Esophagus (tissue), 2 donors: Measurements from ENCODE around the gene ELMO1. TPM values are rescaled to one million over a fixed set of nuclear protein-coding genes. Genes with fewer than 3 reads are reported as not detected.

ENCODE experiments used
- H3K27ac ChIP-seq, 2 donors: one replicate each; pipeline ENCODE4 v1.5.1; 2013; ENCODE audit warnings: low read depth in 2 of 2, mild to moderate bottlenecking in 2 of 2, inconsistent platforms in 1 of 2, low read length in 1 of 2, moderate library complexity in 1 of 2
- H3K27me3 ChIP-seq, 2 donors: one replicate each; pipeline ENCODE4 v1.6.1; 2013; ENCODE audit warnings: low read length in 2 of 2, control low read depth in 1 of 2, mild to moderate bottlenecking in 1 of 2; ENCODE audit not compliant: insufficient read depth in 2 of 2, control insufficient read depth in 1 of 2
- H3K36me3 ChIP-seq, 2 donors: one replicate each; pipeline ENCODE4 v1.6.1; 2013; ENCODE audit warnings: low read length in 1 of 2; ENCODE audit not compliant: control insufficient read depth in 2 of 2, insufficient read depth in 2 of 2
- H3K4me1 ChIP-seq, 2 donors: one replicate each; pipeline ENCODE4 v1.6.1; 2013; ENCODE audit warnings: low read length in 1 of 2; ENCODE audit not compliant: control insufficient read depth in 2 of 2, insufficient read depth in 2 of 2
- H3K4me3 ChIP-seq, 2 donors: one replicate each; pipeline ENCODE4 v1.5.1; 2013; ENCODE audit warnings: low read length in 2 of 2, mild to moderate bottlenecking in 2 of 2, low read depth in 1 of 2, moderate library complexity in 1 of 2
- H3K9me3 ChIP-seq, 2 donors: one replicate each; pipeline ENCODE4 v1.6.1; 2013; ENCODE audit warnings: mild to moderate bottlenecking in 2 of 2, low read depth in 1 of 2, low read length in 1 of 2, moderate library complexity in 1 of 2; ENCODE audit not compliant: control insufficient read depth in 2 of 2, insufficient read depth in 1 of 2
- WGBS, 2 donors: extraction: QIAGEN DNeasy Blood & Tissue Kit; methylation state at CpG; one replicate each; pipeline ENCODE4 v1.1.7; 2013; 5-methylcytosine and 5-hydroxymethylcytosine counted together
- polyA plus RNA-seq, 2 donors: library from polyadenylated mRNA; stranded (reverse); fragments of 200-250 nt; gene quantifications; one replicate each; pipeline ENCODE4 v1.2.3, GENCODE V29; 2013
- donor health status: healthy with polysubstance abuse.
- donor health status: Bipolar disorder and iron deficiency.

Gene ELMO1
- polyA plus RNA-seq, 2 donors = 1.5 to 2.9 TPM

DNA sequence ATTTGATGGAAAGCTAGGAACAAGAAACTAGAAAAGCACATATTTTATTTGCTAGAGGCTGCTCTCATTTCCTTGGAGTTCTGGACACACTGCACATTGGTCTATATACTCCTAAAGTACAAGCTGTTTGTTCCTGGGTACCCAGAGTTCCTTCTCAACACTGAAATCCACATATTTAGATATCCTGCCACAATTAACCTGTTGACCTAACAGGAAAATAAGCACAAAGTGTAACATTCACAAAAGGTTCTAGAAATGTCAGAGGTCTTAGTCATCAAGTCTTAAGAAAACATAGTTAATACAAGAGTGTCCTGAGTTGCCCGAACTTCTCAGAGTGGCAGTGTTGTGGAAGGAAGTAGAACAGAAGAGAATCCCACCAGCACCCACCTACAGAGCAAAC lies 115.6 kb downstream of the ELMO1 start:
- peaks cover 0 to 3% of the 10 kb centered on the region in 2 donors for H3K9me3 ChIP-seq
- 56 to 68% methylated on average over 1 of the region's 1 CpG for WGBS, 2 donors
- no peak overlapping the region for H3K4me3 ChIP-seq
- no peaks in the 10 kb centered on the region for H3K36me3 ChIP-seq
- no peaks in the 10 kb centered on the region for H3K27me3 ChIP-seq
- no peak overlapping the region for H3K27ac ChIP-seq
- H3K4me1 ChIP-seq = peaks cover 0 to 3% of the 10 kb centered on the region in 2 donors

DNA sequence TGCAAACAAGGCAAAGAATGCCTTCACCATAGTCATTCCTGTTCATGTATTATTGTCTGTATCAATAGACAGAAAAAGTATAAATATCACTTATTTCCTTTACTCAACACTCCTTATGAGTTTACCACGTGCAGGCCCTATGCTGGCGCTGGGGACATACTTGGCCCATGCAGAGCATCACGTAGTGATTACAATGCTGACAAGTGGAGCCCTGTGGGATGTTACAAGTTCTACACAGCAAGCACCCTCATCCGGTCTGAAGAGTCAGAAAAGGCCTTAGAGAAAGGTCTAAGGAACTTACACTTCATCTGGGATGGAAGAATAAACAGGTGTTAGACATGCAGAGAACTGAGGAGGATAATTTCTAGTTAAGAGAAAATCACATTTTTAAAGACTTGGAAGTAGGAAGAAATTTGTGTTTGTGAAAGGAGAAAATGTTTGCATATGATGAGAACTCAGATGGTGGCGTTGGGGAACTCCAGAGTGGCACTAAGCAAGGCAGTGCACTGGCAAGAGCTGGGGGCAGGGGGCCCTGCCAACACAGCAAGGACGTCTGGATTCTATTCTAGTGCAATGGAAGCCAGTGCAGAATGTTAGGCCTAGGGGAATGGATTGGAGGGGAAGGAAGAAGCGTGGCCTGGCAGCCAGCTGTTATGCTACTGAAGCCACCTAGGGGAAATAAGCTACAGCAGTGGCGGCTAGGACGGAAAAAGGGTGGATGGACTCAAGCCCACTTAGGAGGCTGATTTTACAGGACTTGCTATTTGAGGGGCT lies 116.2 kb downstream of the ELMO1 start:
- H3K36me3 ChIP-seq = no peaks in the 10 kb centered on the region
- H3K27me3 ChIP-seq = no peaks in the 10 kb centered on the region
- 74 to 82% methylated on average over 9 of the region's 9 CpGs for WGBS, 2 donors
- H3K4me1 ChIP-seq = peaks cover 0 to 3% of the 10 kb centered on the region in 2 donors
- peaks cover 0 to 3% of the 10 kb centered on the region in 2 donors for H3K9me3 ChIP-seq
- H3K4me3 ChIP-seq = no peak overlapping the region
- H3K27ac ChIP-seq = no peak overlapping the region

DNA sequence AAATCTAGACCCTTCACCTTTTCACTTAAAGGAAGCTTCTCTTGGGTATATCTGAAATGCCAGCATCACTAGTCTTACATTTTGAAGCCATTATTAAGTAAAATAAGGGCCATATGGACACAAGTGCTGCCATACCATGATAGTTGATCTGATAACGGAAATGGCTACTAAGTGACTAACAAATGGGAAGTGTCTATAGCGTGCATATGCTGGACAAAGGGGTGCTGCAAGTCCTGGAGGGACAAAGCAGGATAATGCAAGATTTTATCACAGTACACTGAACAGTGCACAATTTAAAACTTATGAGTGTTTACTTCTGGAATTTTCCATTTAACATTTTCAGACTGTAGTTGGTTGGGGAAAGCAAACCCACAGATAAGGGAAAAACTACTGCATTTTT lies 117.9 kb downstream of the ELMO1 start:
- Histone ChIP-seq H3K9me3 (peaks cover 0 to 3% of the 10 kb centered on the region in 2 donors), H3K4me1 (peaks cover 0 to 3% of the 10 kb centered on the region in 2 donors), H3K36me3 (no peaks in the 10 kb centered on the region), H3K27ac (no peak overlapping the region), H3K4me3 (no peak overlapping the region), H3K27me3 (no peaks in the 10 kb centered on the region)
- WGBS, 2 donors = 46 to 49% methylated on average over 2 of the region's 2 CpGs

DNA sequence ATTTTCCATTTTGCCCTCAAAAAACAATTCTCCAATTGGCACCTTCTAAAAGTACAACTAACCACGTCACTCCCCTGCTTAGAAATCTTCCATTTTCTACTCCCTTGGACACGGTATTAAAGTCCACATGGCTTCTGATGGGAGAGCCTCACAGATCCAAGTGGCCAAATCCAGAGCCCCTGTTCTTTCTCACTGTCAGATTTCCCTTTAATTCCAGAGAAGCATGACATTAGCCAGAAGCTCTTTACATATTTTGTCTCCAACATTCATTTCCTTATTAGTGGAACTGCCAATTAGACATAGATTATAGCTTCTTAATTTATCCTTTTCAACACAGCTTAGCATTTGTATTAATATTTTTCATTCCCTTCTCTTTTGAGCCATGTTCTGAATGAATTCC lies 118.7 kb downstream of the ELMO1 start:
- Histone ChIP-seq H3K36me3 (no peaks in the 10 kb centered on the region), H3K27me3 (no peaks in the 10 kb centered on the region), H3K4me3 (no peak overlapping the region), H3K27ac (no peak overlapping the region), H3K4me1 (peaks cover 0 to 3% of the 10 kb centered on the region in 2 donors), H3K9me3 (peaks cover 0 to 3% of the 10 kb centered on the region in 2 donors)
- 76 to 80% methylated on average over 2 of the region's 2 CpGs for WGBS, 2 donors

DNA sequence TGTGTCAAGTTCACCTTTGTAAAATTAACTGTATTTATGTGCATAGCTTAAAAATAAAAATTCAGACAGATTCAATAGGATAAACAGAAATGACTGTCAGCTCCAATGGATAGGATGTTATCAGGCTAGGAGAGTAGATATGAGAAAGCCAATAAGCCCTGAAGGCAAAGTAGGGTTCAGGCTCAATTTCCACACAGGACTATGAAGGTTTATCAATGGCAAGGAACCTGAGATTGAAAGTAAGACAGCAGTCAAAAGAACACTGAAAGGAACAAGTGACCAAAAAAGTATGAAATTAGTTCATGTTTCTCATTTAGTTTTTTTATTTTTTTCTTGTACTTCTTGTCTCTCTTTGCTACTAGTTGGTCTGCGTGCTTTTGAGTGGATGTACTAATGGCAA lies 121.4 kb downstream of the ELMO1 start:
- Histone ChIP-seq H3K27me3 (no peaks in the 10 kb centered on the region), H3K27ac (no peak overlapping the region), H3K36me3 (no peaks in the 10 kb centered on the region), H3K9me3 (no peaks in the 10 kb centered on the region), H3K4me3 (no peak overlapping the region), H3K4me1 (no peaks in the 10 kb centered on the region)
- WGBS, 2 donors = 90 to 97% methylated on average over 1 of the region's 1 CpG

DNA sequence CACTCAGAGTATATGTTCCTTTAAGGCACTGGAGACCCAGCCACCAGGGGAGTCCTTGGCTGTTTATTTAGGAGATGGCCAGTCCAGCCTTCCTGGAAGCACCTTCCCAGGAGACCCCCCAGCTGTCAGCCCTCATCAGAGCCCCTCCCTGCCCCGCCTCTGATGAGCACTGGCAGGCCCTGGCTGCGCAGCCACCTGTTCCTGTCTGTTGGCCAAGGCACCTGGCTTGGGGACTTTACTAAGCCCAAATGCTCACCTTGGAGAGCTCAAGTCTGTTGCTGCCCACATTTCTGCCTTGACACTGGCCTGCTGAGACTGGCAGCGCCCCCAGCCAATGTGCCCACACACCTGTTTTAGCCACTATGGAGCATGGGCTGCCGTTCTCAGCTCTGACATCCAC lies 124.7 kb downstream of the ELMO1 start:
- 90 to 91% methylated on average over 4 of the region's 4 CpGs for WGBS, 2 donors
- no peaks in the 10 kb centered on the region for H3K36me3 ChIP-seq
- H3K27ac ChIP-seq = no peak overlapping the region
- no peak overlapping the region for H3K4me3 ChIP-seq
- no peaks in the 10 kb centered on the region for H3K27me3 ChIP-seq
- H3K4me1 ChIP-seq = no peaks in the 10 kb centered on the region
- H3K9me3 ChIP-seq = no peaks in the 10 kb centered on the region

DNA sequence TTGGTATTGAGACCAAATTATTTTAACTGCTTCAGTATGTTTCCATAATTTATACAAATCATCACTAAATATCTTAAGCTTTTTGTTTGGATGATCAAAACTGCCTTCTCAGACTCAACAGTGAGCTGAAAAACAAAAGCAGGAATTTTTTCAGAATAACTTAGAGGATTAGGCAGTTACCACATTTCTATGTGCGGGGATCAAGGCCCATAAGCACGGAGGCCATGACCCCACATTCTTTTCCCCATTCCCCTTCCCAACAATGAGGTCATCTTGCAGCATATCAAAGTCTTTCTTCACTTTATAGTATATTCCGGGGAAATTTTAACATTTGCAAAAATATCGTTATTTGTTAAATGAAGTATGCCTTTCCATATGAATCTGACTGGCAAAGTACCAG lies 125.8 kb downstream of the ELMO1 start:
- 83 to 89% methylated on average over 4 of the region's 4 CpGs for WGBS, 2 donors
- Histone ChIP-seq H3K9me3 (no peaks in the 10 kb centered on the region), H3K27me3 (no peaks in the 10 kb centered on the region), H3K4me3 (no peak overlapping the region), H3K36me3 (no peaks in the 10 kb centered on the region), H3K27ac (no peak overlapping the region), H3K4me1 (no peaks in the 10 kb centered on the region)

DNA sequence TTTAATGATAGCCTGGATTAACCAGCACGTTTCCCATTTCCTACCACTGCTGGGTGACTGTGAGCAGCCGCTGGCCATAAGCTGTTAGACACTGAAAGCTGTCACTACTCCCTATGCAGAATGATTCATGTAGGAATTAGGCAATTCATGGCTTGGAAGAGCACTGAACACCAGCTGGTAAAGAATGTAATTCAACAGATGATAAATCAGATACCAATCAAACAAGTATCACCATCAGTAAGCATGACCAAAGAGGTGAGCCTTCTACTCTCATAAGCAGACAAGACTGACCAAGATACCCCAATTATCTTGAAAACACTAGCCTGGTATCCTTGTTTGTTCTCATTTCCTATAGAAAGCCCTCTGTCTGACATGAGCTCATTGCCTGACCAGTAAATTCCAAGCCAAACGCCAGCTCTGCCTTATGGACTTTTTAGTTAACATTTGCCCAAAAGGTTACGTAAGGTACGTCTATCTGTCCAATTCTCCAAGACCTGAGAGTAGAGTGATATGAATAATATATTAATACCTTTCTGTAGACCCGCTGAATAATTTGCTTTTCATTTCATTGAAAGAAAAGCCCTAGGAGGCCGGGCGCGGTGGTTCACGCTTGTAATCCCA lies 127.7 kb downstream of the ELMO1 start:
- WGBS, 2 donors = 88 to 91% methylated on average over 10 of the region's 10 CpGs

DNA sequence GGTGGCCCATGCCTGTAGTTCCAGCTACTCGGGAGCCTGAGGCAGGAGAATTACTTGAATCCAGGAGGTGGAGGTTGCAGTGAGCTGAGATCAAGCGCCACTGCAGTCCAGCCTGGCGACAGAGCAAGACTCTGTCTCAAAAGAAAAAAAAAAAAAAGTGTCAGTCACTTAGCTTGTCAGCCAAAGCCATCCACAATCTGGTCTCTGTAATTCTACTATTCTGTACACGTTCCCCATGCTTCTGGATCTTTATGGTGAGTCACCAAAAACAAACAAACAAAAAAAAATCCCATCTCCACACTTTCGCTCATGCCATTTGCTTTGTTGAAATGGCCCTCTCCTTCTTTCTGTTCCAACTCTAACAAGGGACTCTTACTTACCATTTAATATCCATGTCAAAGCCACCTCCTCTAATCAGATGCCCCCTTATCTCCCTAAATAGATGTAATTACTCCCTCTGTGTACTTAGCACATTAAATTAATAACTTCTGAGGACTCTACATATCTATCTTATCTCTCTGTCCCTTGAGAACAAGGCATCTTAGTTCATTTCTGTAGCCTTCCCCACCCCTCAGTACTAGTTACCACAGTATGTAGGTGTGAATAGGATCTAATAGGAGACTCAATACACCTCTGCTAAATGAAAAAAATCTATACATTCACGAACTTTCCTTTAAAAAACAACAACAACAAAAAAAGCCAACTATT lies 128.4 kb downstream of the ELMO1 start:
- Histone ChIP-seq H3K27ac (no peak overlapping the region), H3K36me3 (no peaks in the 10 kb centered on the region), H3K4me3 (no peak overlapping the region), H3K4me1 (no peaks in the 10 kb centered on the region), H3K27me3 (no peaks in the 10 kb centered on the region), H3K9me3 (no peaks in the 10 kb centered on the region)
- 62 to 68% methylated on average over 6 of the region's 6 CpGs for WGBS, 2 donors

More for the DNA sequence above, 127.7 kb downstream of the ELMO1 start:
- H3K27me3 ChIP-seq = no peaks in the 10 kb centered on the region
- no peak overlapping the region for H3K4me3 ChIP-seq
- H3K36me3 ChIP-seq = no peaks in the 10 kb centered on the region
- H3K9me3 ChIP-seq = no peaks in the 10 kb centered on the region
- H3K27ac ChIP-seq = no peak overlapping the region
- no peaks in the 10 kb centered on the region for H3K4me1 ChIP-seq
